SK-N-SH treated with all-trans-retinoic acid at 6 μM for 48 hours (cell line): Measurements from ENCODE around the gene VEZF1.

ENCODE experiments used
- ATAC-seq: fragments of 200-7000 bp; cut with Tn5 transposase; 3 replicates; pipeline ENCODE4 v1.9.1; 2020; ENCODE audit warnings: mild to moderate bottlenecking, moderate library complexity
- BACH2 ChIP-seq: fragments of 250-450 bp; sonication (Bioruptor Pico); IDR thresholded peaks from 2 replicates; pipeline ENCODE4 v1.9.0; 2021; ENCODE audit warnings: mild to moderate bottlenecking, borderline replicate concordance
- CSDC2 ChIP-seq: fragments of 250-450 bp; sonication (Bioruptor Pico); IDR thresholded peaks from 2 replicates; pipeline ENCODE4 v1.5.0; 2020; ENCODE audit warnings: mild to moderate bottlenecking, moderate library complexity
- ESRRG ChIP-seq: fragments of 250-450 bp; sonication (Bioruptor Pico); IDR thresholded peaks from 2 replicates; pipeline ENCODE4 v1.6.1; 2021; ENCODE audit warnings: mild to moderate bottlenecking
- GLIS3 ChIP-seq: fragments of 250-450 bp; sonication (Bioruptor Pico); IDR thresholded peaks from 2 replicates; pipeline ENCODE4 v1.5.0; 2020; ENCODE audit warnings: mild to moderate bottlenecking, moderate library complexity
- ISL1 ChIP-seq: fragments of 250-450 bp; sonication (Bioruptor Pico); IDR thresholded peaks from 2 replicates; pipeline ENCODE4 v2.1.2; 2022; ENCODE audit warnings: mild to moderate bottlenecking, moderate library complexity
- RARB ChIP-seq: fragments of 250-450 bp; sonication (Bioruptor Pico); IDR thresholded peaks from 2 replicates; pipeline ENCODE4 v1.8.0; 2021; ENCODE audit warnings: mild to moderate bottlenecking, moderate library complexity
- SNAI2 ChIP-seq: fragments of 250-450 bp; sonication (Bioruptor Pico); IDR thresholded peaks from 2 replicates; pipeline ENCODE4 v1.5.0; 2020; ENCODE audit warnings: mild to moderate bottlenecking, moderate library complexity
- TCF4 ChIP-seq: fragments of 250-450 bp; sonication (Bioruptor Pico); IDR thresholded peaks from 2 replicates; pipeline ENCODE4 v1.8.0; 2021; ENCODE audit warnings: mild to moderate bottlenecking, moderate library complexity, borderline replicate concordance
- TOX ChIP-seq: fragments of 250-450 bp; sonication (Bioruptor Pico); IDR thresholded peaks from 2 replicates; pipeline ENCODE4 v1.8.0; 2021; ENCODE audit warnings: mild to moderate bottlenecking, moderate library complexity, borderline replicate concordance
- ZC3H10 ChIP-seq: fragments of 250-450 bp; sonication (Bioruptor Pico); IDR thresholded peaks from 2 replicates; pipeline ENCODE4 v1.5.1; 2021; ENCODE audit warnings: mild to moderate bottlenecking, moderate library complexity
- ZFP3 ChIP-seq: fragments of 250-450 bp; sonication (Bioruptor Pico); IDR thresholded peaks from 2 replicates; pipeline ENCODE4 v1.5.0; 2020; ENCODE audit warnings: mild to moderate bottlenecking, moderate library complexity
- ZFP30 ChIP-seq: fragments of 450-650 bp; formaldehyde crosslinking; IDR thresholded peaks from 2 replicates; pipeline ENCODE4 v1.5.0; 2022; ENCODE audit warnings: mild to moderate bottlenecking, moderate library complexity
- ZNF70 ChIP-seq: fragments of 450-650 bp; formaldehyde crosslinking; IDR thresholded peaks from 2 replicates; pipeline ENCODE4 v1.5.0; 2020; ENCODE audit warnings: mild to moderate bottlenecking, moderate library complexity
- ZNF8 ChIP-seq: fragments of 450-650 bp; formaldehyde crosslinking; IDR thresholded peaks from 2 replicates; pipeline ENCODE4 v1.5.0; 2020; ENCODE audit warnings: mild to moderate bottlenecking, moderate library complexity
- TF ChIP-seq, protein P1 (sequence below): fragments of 250-450 bp; sonication (Bioruptor Pico); IDR thresholded peaks from 2 replicates; pipeline ENCODE4 v1.8.0; 2020; ENCODE audit warnings: mild to moderate bottlenecking, moderate library complexity, borderline replicate concordance
- TF ChIP-seq, protein P2 (sequence below): fragments of 250-450 bp; sonication (Bioruptor Pico); IDR thresholded peaks from 2 replicates; pipeline ENCODE4 v1.5.0; 2020; ENCODE audit warnings: mild to moderate bottlenecking, moderate library complexity
- TF ChIP-seq, protein P3 (sequence below): fragments of 250-450 bp; sonication (Bioruptor Pico); IDR thresholded peaks from 2 replicates; pipeline ENCODE4 v1.8.0; 2021; ENCODE audit warnings: low read depth, mild to moderate bottlenecking, moderate library complexity, borderline replicate concordance
- TF ChIP-seq, protein P4 (sequence below): fragments of 250-450 bp; sonication (Bioruptor Pico); IDR thresholded peaks from 2 replicates; pipeline ENCODE4 v1.5.1; 2020; ENCODE audit warnings: low read depth, mild to moderate bottlenecking, moderate library complexity

Gene VEZF1

DNA sequence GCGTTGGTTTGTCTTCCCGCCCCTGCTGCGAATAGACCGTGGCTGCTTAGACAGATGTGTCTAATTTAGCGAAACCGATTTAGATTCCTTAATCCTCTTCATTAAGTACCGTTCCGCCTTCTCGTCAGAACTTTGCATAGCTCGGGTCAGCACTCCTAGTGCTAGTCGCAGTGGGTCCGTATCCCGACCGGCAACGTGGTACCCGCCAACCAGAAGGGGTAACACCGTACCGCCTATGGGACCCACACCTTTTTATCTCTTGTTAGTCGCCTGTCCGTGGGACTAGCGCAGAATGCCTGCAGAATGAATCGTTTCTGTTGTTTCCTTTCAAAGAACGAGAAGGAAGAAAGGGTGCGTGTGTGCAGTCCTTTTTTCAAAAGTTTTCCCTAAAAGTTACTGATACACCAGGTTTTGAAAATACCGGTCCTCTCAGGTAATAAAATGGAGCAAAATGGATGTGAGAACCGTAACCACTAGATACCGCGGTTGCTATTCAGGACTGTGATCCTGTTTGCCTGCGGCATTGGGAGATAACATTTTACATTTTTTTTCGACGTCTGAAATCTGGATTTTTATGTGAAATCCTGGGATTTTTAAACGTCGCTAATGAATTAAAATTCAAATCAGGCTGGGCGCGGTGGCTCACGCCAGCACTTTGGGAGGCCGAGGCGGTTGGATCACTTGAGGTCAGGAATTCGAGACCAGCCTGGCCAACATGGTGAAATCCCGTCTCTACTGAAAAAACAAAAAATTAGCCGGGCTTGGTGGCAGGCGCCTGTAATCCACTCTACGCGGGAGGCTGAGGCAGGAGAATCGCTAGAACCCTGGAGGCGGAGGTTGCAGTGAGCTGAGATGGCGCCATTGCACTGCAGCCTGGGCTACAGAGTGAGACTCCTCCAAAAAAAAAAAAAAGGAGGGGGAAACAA lies 20.0 kb upstream of the VEZF1 start:
- ATAC-seq: peak; percentile 46
- TF ChIP-seq ZNF8 (CRISPR knock-in tag): no peak
- 0 out of 2 replicates have a peak, but pooled peaks have one; percentile 3 for TF ChIP-seq SNAI2 (CRISPR knock-in tag)
- TF ChIP-seq ZFP30 (CRISPR knock-in tag): no peak

DNA sequence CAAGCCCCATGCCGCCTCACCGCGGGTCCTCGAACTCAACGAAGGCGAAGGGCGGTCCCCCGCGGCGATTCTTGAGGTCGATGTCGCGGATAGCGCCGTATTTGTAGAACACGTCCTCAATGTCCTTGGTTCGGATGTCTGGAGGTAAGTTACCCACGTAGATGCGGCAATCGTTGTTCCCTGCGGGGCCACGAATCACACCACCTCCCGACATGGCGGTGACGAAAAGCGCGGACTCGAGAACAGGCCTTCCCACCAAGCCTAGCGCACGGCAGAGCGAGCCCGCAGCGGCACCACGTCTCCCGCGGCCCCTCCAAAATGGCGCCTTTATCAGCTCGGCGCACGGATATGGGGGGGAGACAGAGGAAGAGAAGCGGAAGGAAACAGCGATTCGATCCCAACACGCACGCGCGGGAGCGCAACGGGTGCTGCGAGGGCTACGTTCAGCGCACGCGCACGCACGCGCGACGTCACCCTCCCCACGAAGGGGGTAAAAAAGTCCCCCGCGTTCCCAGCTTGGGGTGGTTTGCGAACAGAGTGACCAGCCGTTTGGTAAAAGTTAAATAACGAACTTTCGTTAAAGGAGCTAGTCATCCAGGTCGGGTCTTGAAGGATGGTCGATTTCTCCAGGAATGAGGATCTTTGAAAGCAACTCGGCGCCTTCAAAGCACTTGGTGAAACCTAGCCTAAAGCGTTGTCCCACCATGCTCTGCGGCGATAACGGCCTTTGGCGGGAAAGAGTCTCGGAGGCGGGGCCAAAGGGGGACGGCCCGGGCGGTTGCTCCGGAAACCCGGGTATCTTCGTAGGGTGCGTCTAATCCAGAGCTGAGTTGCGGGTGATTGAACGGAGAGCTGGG lies 19.1 kb upstream of the VEZF1 start, which contains the start of gene SRSF1:
Gene SRSF1, minus strand, starts transcription at position 323 of the 857 bp plus-strand sequence. Its CDS starts 109 bp downstream, at position 214.
- TF ChIP-seq, protein P1, sequence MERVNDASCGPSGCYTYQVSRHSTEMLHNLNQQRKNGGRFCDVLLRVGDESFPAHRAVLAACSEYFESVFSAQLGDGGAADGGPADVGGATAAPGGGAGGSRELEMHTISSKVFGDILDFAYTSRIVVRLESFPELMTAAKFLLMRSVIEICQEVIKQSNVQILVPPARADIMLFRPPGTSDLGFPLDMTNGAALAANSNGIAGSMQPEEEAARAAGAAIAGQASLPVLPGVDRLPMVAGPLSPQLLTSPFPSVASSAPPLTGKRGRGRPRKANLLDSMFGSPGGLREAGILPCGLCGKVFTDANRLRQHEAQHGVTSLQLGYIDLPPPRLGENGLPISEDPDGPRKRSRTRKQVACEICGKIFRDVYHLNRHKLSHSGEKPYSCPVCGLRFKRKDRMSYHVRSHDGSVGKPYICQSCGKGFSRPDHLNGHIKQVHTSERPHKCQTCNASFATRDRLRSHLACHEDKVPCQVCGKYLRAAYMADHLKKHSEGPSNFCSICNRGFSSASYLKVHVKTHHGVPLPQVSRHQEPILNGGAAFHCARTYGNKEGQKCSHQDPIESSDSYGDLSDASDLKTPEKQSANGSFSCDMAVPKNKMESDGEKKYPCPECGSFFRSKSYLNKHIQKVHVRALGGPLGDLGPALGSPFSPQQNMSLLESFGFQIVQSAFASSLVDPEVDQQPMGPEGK: peak; percentile 90
- no peak for TF ChIP-seq GLIS3 (CRISPR knock-in tag)
- TF ChIP-seq SNAI2 (CRISPR knock-in tag): peak; percentile 2; the same call in 1 of the 2 replicates
- TF ChIP-seq BACH2 (CRISPR knock-in tag): no peak
- 0 out of 2 replicates have a peak, but pooled peaks have one; percentile 18 for TF ChIP-seq CSDC2 (CRISPR knock-in tag)
- TF ChIP-seq ZC3H10 (CRISPR knock-in tag): no peak
- TF ChIP-seq ZFP3 (CRISPR knock-in tag): peak; percentile 15; the same call in 1 of the 2 replicates
- TF ChIP-seq, protein P2, sequence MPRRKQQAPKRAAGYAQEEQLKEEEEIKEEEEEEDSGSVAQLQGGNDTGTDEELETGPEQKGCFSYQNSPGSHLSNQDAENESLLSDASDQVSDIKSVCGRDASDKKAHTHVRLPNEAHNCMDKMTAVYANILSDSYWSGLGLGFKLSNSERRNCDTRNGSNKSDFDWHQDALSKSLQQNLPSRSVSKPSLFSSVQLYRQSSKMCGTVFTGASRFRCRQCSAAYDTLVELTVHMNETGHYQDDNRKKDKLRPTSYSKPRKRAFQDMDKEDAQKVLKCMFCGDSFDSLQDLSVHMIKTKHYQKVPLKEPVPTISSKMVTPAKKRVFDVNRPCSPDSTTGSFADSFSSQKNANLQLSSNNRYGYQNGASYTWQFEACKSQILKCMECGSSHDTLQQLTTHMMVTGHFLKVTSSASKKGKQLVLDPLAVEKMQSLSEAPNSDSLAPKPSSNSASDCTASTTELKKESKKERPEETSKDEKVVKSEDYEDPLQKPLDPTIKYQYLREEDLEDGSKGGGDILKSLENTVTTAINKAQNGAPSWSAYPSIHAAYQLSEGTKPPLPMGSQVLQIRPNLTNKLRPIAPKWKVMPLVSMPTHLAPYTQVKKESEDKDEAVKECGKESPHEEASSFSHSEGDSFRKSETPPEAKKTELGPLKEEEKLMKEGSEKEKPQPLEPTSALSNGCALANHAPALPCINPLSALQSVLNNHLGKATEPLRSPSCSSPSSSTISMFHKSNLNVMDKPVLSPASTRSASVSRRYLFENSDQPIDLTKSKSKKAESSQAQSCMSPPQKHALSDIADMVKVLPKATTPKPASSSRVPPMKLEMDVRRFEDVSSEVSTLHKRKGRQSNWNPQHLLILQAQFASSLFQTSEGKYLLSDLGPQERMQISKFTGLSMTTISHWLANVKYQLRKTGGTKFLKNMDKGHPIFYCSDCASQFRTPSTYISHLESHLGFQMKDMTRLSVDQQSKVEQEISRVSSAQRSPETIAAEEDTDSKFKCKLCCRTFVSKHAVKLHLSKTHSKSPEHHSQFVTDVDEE (CRISPR knock-in tag): no peak
- ATAC-seq: peak; percentile 90

DNA sequence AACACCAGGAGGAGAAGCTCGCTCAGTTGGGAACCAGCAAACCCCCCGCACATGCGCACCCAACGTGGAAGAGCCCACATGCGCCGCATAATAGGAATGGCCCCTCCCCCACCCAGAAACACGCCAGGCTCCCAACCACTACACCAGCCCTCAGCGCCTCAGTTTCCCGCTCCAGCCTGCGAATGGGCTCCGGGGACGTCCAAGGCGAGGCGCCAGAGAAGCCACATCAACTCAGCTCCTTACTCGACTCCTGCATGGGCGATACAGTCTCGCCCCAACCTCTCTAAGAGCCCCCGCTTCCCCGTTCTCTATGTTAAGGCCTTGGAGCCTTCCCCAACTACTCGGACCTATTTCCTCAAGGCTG lies 18.5 kb upstream of the VEZF1 start:
- ATAC-seq: peak; percentile 78
- TF ChIP-seq ZC3H10 (CRISPR knock-in tag) (no peak), ZFP3 (CRISPR knock-in tag) (0 out of 2 replicates have a peak, but pooled peaks have one; percentile 38), CSDC2 (CRISPR knock-in tag) (no peak), ESRRG (CRISPR knock-in tag) (no peak), TOX (CRISPR knock-in tag) (no peak), RARB (CRISPR knock-in tag) (no peak), ISL1 (CRISPR knock-in tag) (no peak), TCF4 (CRISPR knock-in tag) (no peak), ZNF8 (CRISPR knock-in tag) (no peak), ZNF70 (CRISPR knock-in tag) (no peak), SNAI2 (CRISPR knock-in tag) (0 out of 2 replicates have a peak, but pooled peaks have one; percentile 5)
- TF ChIP-seq, protein P3, sequence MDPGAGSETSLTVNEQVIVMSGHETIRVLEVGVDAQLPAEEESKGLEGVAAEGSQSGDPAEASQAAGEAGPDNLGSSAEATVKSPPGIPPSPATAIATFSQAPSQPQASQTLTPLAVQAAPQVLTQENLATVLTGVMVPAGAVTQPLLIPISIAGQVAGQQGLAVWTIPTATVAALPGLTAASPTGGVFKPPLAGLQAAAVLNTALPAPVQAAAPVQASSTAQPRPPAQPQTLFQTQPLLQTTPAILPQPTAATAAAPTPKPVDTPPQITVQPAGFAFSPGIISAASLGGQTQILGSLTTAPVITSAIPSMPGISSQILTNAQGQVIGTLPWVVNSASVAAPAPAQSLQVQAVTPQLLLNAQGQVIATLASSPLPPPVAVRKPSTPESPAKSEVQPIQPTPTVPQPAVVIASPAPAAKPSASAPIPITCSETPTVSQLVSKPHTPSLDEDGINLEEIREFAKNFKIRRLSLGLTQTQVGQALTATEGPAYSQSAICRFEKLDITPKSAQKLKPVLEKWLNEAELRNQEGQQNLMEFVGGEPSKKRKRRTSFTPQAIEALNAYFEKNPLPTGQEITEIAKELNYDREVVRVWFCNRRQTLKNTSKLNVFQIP: no peak
- TF ChIP-seq, protein P4, sequence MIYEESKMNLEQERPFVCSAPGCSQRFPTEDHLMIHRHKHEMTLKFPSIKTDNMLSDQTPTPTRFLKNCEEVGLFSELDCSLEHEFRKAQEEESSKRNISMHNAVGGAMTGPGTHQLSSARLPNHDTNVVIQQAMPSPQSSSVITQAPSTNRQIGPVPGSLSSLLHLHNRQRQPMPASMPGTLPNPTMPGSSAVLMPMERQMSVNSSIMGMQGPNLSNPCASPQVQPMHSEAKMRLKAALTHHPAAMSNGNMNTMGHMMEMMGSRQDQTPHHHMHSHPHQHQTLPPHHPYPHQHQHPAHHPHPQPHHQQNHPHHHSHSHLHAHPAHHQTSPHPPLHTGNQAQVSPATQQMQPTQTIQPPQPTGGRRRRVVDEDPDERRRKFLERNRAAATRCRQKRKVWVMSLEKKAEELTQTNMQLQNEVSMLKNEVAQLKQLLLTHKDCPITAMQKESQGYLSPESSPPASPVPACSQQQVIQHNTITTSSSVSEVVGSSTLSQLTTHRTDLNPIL (CRISPR knock-in tag): no peak
- TF ChIP-seq, protein P1: no peak; the same call in 1 of the 2 replicates
- TF ChIP-seq, protein P2 (CRISPR knock-in tag): no peak
- TF ChIP-seq, all 23 proteins: peak for 2
